HG02840 (cell line): ENCODE data around the gene MICU1.
"Not testable (repeated sequence)": the region's sequence is repeated elsewhere in the genome, so short reads cannot be mapped to it uniquely, and the experiment has no call there.

ENCODE experiments used
- ATAC-seq: cut with Tn5 transposase; IDR thresholded peaks from one replicate; pipeline ENCODE4 v1.9.1; 2021; ENCODE audit warnings: mild to moderate bottlenecking, moderate library complexity, moderate number of reproducible peaks; ENCODE audit not compliant: unreplicated experiment, low FRiP score

MICU1 gene, protein sequence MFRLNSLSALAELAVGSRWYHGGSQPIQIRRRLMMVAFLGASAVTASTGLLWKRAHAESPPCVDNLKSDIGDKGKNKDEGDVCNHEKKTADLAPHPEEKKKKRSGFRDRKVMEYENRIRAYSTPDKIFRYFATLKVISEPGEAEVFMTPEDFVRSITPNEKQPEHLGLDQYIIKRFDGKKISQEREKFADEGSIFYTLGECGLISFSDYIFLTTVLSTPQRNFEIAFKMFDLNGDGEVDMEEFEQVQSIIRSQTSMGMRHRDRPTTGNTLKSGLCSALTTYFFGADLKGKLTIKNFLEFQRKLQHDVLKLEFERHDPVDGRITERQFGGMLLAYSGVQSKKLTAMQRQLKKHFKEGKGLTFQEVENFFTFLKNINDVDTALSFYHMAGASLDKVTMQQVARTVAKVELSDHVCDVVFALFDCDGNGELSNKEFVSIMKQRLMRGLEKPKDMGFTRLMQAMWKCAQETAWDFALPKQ

DNA sequence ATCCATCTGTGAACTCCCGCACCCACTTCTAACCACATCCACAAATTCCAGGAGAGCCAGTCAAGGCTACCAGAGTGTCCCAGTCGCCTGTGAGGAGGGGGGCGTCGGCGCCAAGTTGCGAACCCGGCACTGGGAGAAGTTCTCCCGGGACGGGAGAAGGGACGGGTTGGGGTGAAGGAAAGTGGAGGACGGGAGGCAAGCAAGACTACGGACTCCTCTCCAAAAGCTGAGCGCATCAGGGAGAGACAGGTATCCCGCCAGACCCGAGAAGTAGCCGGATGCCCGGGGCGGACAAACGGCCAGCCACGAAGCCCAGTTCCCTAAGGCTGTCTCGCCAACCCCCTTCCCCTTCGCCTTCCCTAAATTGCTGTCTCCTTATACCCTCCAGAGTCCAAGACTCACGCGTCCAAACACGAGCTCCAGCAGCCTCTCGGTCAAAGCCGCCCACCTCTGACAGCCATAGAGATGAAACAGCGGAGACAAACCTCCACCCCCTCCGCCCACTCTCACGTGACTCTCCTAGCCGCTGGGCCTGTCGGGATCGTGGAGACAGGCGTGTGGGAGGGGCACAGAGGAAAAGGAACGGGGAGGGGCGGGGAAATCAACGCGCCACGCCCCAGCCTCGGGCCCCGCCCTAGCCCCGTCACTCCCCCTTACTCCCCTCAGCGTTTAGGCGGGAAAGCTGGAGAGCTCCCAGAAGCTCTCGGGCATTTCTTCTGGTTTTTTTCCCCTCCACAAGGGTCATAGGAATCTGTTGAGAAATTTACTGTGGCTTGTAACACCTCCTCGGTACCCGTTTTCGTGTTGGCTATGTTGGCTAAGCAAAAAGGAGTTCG lies at the start of gene MICU1:
TSS of gene MICU1 (minus strand) at position 472 of the 836 bp plus-strand sequence. CDS start 59,286 bp downstream, outside the sequence.
- ATAC-seq: peak; percentile 98

DNA sequence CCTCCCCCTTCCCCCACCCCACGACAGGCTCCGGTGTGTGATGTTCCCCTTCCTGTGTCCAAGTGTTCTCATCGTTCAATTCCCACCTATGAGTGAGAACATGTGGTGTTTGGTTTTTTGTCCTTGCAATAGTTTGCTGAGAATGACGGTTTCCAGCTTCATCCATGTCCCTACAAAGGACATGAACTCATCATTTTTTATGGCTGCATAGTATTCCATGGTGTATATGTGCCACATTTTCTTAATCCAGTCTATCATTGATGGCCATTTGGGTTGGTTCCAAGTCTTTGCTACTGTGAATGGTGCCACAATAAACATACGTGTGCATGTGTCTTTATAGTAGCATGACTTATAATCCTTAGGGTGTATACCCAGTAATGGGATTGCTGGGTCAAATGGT lies 48.3 kb upstream of the MICU1 start:
- not testable (repeated sequence) for ATAC-seq

DNA sequence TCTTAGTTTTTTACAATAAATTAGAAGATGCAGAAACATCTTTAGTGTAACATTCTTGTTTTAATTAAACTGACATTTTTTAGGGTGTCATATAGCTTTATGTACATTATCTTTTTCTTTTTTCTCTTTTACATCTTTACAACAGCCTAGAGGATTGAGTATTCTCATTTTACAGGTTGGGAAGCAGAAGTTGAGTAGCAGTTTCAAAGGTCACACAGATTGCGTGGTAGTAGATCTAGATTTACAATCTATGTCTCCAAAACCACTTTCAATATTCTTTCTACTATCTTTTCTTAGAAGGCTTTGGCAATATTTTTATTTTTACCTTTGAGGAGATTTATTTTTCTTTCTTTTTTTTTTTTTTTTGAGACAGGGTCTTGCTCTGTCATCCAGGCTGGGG lies 47.4 kb upstream of the MICU1 start:
- ATAC-seq: no peak

DNA sequence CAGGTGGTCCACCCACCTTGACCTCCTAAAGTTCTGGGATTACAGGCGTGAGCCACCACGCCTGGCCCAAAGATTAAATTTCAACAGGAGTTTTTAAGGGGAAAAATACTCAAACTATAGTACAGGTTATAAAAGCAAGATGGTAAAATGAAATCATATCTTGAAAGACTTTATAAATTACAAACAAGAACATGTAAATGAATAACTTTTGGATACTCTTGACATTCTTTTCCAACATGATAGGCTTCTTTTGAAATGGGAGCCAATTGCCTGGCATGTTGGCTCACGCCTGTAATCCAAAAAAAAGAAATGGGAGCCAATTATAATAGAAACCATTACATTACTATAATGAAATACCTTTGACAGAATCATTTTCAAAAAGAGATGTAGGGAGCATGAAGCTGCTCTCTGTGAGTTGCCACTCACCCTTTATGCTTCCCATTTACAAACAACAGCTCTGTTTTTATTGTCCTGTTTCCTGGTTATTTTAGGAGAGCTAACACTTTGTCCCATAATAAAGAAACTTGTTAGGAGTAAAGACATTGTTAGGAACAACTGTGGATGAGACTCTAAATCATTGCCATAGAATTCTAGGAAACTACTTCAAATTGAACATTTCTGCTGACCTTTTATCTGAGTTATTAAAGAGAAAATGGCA lies 41.5 kb upstream of the MICU1 start:
- no peak for ATAC-seq

DNA sequence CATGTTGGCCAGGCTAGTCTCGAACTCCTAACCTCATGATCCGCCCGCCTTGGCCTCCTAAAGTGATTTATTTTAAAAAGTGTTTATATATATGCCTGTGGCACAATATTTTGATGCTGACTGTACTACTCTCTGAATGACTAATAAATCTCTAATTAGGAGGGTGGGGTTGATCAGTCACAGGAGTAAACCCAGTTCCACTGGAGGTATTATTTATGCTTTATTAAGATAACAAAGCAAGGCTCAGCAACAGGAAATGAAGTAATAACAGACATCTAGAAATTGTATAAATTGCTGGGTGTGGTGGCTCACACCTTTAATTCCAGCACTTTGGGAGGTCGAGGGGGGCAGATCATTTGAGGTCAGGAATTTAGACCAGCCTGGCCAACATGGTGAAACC lies 40.0 kb upstream of the MICU1 start:
- ATAC-seq: no peak

DNA sequence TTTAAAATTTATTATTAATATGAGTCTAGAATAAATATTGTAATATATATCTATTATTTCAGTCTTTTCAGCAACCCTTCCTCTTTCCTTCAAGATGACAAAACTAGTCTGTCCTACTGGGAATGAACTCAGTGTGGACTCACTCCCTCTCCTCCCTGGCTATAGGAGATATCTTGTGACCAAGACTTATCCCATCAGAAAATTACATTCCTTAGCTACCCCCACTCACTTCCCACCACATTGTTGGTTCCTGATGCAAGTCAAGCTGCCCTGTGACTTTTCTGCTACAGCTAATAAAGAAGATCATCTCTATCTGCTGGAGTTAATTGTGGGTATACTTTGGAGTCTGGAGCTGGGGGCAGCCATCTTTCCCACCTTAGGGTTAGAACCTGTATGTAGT lies 38.1 kb upstream of the MICU1 start:
- no peak for ATAC-seq

DNA sequence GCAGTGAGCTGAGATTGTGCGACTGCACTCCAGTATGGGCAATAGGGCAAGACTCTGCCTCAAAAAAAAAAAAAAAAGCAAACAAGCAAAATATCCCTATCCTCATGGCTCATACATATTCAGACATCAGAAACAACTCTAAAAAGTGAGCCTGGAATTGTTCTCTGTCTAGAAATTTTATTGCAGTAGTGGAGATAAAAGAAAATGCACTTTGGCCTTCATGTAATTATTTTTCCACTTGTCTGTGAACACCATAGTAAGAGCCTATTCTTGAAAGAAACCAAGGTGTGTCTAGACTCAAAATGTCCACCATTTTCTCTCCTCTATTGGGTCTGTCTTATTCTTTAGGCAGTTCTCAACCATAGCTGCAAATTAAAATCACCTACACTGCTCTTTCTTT lies 35.6 kb upstream of the MICU1 start:
- no peak for ATAC-seq

DNA sequence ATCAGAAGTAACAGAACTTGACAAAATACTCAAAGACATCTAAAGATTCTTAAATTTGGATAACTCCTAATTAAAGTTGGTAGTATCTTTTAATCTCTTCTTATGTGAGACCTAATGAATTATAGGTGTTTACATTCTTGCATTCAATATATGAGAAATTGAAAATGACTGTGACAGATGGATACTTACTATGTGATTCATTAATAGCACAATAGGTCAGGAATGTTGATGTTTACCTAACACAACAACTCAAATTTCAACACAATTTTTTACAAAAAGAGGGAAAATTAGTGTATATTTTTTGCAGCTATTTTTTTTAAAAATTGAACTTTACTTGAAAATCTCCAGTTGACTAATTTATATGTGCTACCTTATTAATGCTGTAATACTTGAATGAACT lies 34.3 kb upstream of the MICU1 start:
- ATAC-seq: no peak

DNA sequence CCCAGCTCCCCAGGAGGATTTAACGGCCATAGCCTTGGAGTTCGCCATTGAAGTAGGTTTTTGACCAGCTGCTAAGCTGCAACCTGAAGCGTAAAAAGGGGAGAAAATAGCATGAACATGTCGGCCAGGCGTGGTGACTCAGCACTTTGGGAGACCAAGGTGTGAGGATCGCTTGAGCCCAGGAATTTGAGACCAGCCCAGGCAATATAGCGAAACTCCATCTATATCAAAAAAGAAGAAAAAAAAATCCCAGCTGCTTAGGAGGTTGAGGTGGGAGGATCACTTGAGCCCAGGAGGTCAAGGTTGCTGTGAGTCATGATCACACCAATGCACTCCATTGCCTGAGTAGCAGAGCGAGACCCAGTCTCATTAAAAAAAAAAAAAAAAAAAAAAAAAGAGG lies 33.8 kb upstream of the MICU1 start:
- ATAC-seq: no peak

DNA sequence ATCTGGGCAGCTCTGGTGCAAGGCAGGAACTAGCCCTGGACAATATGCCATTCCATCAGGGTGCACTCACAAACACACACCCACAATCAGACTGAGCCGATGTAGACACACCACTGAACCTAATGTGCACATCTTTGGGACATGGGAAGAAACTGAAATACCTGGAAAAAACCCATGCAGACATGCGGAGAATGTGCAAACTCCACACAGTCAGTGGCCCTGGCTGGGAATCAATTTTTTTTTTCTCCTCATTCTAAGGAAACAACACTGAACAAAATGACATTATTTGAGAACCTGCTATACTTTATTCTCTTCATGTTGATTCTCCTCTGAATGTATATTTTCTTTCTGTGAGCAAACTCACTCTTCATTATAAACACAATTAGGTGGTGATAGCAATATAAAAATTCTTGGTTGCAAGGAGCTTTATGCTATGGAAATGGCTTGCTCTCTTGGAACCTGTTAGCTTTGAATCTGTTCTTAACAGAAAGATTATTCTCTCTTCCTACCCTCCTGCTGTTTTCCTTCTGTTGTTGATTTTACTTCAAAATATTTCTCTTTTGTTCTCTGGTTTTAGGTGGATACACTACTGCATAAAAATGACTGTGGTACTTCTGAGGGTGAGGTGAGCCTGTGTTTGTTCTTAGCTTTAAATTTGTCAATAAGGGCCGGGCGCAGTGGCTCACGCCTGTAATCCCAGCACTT lies 33.0 kb upstream of the MICU1 start:
- ATAC-seq: no peak

DNA sequence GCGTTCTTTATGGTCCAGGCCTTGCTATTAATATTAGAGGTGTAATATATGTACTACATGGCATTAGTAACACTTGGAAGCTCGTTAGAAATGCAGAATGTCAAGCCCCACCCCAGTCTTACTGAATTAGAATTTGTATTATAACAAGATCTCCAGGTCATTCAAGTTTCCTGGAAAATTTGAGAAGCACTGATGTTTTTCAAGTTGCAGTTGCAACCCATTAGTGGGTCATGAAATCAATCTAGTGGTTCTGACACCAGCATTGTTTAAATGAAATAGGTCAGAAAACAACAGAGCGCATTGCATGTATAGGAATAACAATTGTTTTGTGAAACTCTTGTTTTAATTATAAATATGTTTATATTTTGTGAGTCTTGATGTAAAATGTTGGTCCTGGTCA lies 28.8 kb upstream of the MICU1 start:
- ATAC-seq: no peak

DNA sequence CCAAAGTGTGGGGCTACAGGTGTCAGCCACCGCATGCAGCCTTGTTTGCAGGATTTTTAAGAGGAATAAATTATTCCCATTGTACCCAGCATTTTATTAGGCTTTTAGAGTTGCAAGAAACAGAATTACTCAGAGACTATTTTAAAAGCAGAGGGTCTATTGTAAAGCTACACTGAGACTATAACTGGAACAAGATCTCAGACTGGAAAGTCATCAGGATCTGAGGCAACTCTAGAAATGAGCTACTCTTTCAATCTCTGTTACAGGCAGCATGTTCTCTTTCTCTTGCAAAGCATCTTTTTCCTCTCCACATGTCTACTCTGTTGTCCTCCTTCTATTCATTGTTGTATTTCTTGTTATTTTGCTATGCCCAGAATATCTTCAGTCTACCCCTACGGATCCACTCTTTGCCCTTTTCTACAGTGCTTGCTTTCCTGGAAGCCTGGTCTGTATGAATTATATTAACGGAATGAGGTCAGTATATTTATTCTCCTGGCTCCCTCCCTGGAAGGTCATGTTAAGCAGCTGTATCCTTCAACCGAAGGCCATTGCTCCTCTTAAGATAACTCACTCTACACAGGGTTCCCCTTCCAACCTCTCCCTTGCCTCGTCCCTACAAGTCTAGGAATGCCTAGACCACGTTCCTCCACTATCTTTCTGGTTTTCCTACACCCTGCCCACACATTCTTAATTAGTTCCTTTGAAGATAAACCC lies 27.7 kb upstream of the MICU1 start:
- ATAC-seq: no peak

DNA sequence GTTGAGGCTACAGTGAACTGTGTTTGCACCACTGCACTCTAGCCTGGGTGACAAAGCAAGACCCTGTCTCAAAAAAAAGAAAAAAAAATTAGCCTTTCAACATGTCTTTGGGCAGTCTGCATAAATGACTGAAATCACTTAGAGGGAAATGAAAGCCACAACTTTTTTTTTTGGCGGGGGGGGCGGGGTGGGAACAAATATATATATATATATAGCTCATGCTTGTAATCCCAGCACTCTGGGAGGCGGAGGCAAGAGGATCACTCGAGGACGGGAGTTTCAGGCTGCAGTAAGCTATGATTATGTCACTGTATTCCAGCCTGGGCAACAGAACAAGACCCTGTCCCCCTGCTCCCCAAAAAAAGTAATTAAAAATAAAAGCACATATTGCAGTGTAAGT lies 23.4 kb upstream of the MICU1 start:
- no peak for ATAC-seq

DNA sequence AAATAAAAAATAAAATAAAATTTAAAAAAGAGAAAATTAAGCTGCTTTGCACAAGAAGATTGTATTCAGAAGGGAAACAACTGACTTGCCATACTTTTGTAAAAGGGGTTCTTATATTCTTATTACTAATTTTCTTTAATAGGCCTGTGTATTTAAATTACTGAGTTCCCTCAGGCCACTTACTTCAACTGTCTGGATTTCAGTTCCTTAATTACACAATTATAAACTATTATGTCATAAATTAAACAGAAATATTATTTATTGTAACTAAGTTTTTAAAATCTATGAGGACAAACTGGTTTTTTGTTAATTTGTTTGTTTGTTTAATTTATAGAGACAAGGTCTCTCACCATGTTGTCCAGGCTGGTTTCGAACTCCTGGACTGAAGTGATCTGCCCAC lies 22.4 kb upstream of the MICU1 start:
- no peak for ATAC-seq

DNA sequence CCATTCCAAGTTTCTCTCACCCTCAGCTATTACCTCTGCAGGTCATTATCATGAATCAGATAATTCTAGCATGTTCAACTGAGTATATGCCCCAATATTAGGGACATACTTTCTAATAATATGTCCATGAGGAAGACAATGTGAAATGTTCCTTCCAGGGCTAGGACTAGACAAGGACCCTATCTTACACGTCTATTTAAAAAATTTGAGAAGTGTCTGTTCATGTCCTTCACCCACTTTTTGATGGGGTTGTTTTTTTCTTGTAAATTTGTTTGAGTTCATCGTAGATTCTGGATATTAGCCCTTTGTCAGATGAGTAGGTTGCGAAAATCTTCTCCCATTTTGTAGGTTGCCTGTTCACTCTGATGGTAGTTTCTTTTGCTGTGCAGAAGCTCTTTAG lies 21.1 kb upstream of the MICU1 start:
- ATAC-seq: not testable (repeated sequence)

DNA sequence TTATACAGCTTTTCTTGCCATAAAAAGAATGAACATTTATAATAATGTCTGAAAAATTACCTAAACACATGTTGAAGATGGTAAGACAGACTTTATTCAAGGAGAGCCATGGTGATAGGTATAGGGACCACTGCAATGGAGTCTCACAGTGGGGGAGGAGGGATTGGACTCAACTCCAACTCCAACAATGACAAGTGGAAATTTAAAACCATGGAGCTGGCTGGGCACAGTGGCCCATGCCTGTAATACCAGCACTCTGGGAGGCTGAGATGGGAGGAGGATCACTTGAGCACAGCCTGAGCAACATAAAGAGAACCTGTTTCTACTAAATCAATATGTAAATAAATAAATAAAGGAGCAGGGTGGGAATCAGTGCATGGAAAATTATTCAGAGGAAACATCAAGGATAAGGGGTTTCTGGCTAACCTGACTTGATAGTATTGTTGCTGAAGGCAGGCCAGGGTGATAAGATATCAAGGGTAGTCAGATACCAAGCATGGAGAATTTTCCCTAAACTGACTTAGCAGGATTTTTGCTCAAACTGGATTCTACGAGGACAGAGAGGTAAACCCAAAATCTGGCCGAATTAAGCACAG lies 19.5 kb upstream of the MICU1 start:
- ATAC-seq: no peak

DNA sequence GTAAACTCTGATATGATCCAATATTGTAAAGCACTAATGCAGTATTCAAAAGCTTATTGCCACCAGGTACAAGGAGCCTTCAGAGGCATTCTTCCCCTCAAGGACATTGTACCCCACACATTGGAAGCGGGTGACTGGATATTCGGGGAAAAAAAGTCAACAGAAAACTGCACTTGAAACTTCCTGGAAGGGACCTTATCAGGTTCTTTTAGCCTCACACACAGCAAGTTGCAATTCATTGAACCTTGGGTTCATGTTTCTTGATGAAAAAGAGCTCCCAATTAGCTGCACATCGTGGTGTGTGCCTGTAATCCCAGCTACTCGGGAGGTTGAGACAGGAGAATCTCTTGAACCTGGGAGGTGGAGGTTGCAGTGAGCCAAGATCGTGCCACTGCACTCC lies 16.4 kb upstream of the MICU1 start:
- no peak for ATAC-seq

DNA sequence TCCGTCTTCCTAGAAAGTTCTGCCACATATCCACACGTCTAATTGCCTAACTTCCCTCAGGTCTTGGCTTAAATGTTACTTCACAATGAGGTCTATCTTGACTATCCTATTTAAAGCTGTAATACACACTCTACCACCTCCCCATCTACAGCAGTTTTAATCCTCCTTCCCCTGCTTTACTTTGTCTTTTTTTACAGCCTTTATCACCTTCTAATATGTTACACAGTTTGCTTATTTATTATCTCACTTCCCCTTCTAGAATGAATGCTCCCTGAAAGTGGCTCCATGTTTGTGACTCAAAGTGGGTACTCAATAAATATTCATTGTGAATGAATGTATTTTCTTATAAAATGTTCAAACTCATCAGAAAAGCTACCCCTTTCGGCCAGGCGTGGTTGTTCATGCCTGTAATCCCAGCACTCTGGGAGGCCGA lies 13.6 kb upstream of the MICU1 start:
- ATAC-seq: no peak
